Right renal cortex interstitium (tissue), 3 donors: ENCODE measurements around the gene ATE1. TPM values are rescaled to one million over a fixed set of nuclear protein-coding genes. Genes with fewer than 3 reads are reported as not detected.
A peak's percentile ranks its signal among the peaks of the same experiment; 100 is the strongest.

ENCODE experiments used
- DNase-seq, 3 donors: peaks; one replicate each; pipeline ENCODE4 v3.0.0-alpha.2; 2013; ENCODE audit warnings: low read depth in 3 of 3, low spot score in 2 of 3
- polyA plus RNA-seq, 3 donors: library from polyadenylated mRNA; unstranded; fragments of 120-200 nt; gene quantifications; one replicate each; pipeline ENCODE4 v1.2.1, GENCODE V29; 2013; ENCODE audit not compliant: insufficient read length in 3 of 3

The ATE1 gene
- polyA plus RNA-seq, 3 donors, result 36.8 to 45.7 (median 43.2) TPM

DNA sequence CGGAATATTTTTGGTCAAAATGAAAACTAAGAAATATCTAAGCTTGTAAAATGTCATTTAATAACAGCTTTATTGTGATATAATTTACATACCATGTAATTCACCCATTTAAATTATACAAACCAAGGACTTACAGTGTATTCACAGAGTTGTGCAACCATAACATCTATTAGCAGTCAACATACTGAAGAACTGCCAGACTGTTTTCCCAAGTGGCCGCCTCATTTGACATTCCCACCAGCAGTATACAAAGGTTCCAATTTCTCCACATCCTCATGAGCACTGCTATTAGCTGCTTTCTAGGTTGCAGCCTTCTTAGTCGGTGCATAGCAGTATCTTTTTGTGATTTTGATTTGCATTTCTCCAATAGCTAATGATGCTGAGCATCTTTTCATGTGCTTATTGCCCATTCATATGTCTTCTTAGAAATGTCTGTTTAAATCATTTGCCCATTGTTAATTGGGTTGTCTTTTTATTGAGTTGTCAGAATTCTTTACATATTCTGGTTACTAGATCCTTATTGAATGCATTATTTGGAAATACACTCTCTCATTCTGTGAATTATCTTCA is 176.6 kb downstream of the ATE1 start:
- no peak for DNase-seq

DNA sequence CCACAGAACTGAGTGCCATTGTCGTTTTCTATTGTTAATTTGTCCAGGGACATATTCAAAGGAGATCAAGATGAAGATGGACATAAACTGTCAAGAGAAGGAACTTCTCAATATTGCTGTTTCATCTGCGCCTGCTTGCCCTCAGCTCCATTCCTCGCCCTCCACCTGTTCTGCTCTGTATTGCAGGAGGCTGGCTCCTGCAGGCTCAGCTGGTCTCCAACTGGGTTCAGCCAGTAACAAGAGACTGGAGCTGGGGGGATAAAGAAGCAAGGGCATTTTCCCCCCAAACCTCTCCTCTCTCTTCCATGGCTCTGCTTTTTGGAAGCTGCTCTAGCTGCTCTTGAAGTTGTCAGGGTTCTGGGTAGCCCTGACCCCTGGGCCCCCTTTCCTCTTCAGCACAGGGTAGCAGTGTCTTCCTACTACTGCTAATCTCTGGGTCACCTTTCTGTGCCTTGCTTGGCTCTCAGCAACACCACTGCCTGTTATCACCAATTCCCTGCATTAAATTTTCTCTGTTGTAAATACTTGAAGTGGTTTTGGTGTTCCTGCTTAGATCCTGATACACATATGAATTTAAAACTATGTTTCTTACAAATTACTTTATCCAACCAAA is 180.6 kb downstream of the ATE1 start:
- DNase-seq, result no peak

DNA sequence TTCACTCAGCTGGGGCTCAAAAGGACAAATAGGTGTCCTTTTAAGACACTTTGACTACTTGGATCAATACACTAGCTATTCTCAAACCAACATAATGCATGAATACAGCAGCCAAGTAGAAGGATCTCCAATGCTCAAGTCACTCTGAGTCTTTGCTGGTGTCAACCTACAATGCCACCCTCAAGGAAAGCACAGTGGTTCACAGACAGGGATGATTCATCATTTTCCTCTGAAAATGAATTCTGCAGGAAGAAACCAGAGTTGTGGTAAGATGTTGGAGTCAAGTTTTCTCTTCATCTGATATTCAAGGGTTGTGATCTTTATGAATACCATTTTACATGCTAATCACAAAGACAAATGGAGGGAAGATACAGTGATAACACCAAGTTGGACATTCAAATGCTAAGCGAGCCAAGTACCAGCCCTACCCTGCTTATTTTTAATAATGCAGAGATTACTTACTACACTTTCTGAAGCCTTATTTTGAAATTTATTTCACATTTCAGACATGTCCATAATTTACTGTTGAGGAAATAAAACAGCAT is 186.5 kb downstream of the ATE1 start:
- DNase-seq, result no peak

DNA sequence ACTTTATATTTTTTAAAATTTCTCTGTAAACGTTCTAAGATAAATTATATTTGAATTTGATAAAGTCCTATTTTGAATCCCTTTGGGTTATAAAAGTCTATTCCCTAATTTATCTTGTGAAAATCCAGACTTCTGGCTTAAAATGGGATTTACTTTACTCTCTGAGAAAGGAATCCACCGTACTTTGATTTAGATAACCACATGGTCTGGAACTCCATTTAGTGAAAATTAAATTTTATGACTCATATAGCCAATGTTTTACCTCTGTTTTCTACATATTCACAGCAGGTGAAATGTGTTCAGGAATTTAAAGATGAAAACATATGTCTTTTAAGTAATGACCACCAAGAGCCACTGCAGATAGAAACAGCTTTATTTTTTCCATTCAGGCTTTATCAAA is 187.8 kb downstream of the ATE1 start:
- no peak for DNase-seq

DNA sequence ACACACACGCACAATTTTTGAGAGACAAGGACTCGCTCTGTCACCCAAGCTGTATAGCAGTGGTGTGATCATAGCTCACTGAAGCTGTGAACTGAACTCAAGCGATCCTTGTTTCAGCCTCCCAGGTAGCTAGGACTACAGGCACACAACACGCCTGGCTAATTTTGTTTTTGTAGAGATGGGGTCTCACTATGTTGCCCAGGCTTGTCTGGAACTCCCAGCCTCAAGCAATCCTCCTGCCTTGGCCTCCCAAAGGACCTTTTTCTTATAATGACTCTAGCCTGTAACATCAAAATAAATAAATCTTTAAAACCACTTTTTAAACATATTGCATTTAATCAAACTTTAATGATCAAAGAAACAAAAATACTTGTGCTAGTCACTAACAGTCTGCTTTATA is 188.7 kb downstream of the ATE1 start:
- DNase-seq, result no peak

DNA sequence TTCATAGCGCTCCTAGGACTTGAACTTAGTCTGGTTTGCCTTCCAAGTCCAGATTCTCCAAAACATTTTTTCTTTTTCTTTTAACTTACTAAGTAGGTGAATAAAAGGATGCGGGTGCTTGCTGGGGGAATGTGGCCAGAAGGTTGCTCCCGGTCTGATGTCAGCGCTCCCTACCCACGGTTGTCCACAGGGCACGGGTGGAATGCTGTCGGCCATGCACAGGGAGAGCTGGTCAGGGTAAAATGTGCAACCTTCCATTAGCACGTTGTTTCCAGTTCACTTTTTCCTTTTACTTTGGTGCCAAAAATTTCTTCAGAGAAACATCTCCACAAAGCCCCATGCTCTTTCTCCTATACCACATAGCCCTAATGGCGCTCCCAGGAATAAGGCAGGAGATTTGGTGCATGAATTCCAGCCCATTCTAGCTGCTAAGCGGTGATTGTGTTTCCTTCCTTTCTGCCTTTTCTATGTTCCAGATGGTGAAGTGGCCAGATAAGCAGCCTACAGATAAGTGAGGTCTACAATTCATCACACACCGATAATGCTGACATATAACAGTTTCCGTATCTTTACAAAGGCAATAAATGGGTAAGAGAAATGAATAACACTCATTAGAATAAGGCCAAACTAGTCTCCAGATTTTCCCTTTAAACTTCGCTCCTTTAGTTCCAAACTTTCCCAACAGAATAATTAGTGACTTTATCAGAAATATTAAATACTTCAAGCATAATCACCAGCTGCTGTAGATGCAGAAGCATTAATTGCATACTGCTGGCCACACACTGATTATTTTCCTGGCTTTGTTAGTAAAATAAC is 191.3 kb downstream of the ATE1 start:
- no peak for DNase-seq

DNA sequence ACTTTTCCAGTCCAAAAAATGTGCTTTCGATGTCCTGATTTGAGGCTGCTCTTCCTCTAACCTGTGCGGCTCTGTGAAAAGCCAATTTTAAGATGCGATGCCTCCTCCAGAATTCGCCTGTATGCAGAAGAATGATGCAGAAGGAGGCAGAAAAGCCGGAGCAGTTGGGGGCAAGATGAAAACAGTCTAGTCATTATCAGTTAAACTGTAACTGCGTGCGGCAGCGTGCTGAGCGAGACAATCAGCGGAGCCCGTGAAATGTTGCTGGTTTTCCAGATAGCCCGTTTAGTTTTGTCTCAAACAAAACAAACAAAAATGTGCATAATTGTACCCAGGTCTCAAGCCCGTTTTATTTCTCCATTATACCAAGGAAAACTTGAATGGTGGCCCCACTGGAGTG is 192.6 kb downstream of the ATE1 start:
- no peak for DNase-seq

DNA sequence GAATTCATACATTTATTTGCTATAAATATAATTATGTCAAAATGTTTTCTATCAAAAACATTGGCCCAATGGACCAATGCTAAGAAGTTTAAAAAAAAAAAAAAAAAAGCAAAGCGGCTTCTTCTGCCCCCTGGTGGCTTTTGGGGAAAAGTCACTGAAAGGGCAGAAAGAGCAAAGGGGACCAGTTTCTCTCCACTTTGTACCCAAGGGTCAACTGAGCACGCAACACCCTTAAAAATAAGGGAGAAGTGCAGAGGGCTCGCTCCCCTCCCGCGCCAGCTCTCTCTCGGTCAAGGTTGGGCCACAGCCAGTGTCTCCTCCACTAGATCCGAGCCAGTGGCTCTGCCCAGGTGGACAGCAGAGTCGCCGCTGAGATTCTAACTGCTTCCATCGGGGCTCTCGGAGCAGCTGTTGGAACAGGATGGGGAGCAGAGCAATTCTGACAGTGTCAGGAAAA is 193.2 kb downstream of the ATE1 start:
- peak in 1 of 3 donors; percentile 19 for DNase-seq

DNA sequence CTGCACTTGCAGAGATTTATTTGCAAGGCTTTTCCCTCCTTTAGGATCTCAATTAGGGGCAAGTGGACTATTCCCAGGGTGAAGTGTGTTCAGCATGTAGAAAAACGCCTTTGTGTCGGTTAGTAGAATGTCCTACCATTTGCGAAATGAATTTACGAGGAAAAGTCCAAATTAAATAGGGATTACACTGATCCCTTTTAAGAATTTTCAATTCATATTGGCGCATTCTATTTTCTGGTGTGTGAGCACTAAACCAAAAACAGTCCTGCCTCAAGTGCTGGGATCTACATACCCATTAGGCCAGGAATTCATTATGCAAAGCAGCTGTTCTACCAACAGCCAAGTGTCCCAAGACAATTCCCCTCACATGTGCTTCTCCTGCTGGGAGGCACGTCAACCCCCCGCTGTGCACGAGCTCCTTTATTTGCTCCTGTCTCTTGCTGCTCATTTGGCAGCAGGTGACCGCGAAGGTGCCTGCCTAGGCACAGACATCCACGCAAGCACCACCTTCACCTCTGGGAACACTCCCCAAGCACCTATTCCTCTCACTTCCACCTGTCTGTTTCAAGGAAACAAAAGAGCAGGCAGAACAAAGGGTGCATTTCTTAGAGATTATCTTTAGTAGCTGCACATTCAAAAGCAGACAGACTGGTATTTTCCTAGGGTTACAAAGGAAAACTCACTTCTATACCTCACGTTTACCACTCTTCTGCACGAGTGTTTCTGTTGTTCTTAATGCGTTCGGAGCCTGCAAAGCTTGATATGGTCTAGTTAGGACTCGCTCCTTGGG is 195.0 kb downstream of the ATE1 start:
- no peak for DNase-seq

DNA sequence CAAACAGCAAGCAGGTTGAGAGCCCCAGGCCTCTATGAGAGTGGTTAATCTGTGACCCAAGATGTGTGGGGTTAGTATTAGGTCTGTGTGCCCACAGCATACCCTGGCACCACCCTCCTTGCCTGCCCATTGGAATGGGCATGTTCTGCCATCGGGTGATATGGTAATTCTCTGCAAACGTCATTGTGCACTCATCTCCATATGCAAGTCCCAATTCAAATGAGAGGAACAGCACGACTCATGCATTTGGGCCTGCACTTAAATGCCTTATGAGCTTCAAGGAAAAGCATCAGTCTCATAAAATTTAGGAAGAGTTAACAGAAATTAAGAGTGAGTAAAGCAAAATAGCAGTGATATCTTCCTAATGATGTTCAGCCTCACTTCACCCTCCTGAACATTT is 195.7 kb downstream of the ATE1 start:
- no peak for DNase-seq

DNA sequence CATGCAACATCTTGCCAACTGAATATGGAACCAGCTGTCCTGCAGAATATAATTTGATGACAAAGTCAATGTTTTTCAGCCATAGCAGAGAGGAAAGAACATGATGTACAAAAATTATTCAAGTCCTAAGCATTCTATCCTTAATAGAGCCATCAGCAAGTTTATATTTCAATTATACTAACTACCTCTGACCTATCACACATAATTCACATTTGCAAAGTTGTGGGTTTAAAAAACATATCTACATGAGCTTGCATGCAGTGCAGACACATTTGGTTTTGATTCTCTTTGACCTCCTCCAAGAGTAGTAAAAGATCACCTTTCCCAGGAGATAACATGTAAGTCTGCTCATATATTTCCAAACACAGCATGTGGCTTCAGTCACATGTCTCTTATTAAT is 203.5 kb downstream of the ATE1 start:
- DNase-seq, result no peak

DNA sequence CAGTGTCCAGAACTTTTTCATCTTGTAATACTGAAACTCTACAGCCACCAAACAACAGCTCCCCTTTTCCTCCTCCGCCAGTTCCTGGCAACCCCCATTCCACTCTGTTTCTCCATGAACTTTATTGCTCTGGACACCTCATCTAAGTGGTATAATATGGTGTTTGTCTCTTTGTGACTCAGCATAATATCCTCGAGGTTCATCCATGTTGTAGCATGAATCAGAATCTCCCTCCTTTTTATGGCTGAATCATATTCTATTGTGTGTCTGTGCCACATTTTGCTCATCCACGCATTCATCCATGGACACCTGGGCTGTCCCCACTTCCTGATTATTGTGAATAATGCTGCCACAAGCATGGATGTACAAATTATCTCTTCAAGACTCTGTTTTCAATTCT is 205.2 kb downstream of the ATE1 start:
- no peak for DNase-seq

DNA sequence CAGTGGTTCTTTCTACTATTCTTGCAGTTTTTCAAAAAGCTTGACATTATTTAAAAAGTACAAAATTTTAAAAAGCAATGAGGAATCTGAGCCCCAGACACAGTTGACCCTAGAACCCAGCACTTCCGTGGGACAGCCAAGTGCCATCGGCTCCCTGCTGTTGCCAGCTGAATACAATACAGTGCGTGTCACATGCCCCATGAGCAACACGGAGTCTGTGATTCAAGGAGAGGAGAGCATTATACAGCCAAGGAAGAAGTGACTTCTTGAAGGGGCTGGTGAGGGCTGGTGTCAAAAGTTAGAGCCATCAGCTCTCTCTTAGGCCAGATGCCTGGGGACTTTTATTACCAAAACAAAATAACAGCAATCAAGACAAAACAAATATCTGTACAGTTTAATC is 206.6 kb downstream of the ATE1 start:
- DNase-seq, result no peak

DNA sequence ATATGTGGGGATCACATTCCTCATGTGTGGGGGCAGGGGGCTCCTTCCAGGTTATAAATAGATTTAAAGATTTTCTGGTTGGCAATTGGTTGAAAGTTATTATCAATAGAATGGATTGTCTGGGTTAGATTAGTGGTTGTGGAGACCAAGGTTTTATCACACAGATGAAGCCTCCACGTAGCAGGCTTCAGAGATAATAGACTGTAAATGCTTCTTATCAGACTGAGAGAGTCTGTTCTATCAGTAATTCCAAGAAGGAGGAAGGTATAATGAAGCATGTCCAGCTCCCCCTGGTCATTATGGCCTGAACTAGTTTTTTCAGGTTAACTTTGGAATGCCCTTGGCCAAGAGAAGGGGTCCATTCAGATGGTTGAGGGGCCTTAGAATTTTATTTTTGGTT is 211.9 kb downstream of the ATE1 start:
- DNase-seq, result no peak

DNA sequence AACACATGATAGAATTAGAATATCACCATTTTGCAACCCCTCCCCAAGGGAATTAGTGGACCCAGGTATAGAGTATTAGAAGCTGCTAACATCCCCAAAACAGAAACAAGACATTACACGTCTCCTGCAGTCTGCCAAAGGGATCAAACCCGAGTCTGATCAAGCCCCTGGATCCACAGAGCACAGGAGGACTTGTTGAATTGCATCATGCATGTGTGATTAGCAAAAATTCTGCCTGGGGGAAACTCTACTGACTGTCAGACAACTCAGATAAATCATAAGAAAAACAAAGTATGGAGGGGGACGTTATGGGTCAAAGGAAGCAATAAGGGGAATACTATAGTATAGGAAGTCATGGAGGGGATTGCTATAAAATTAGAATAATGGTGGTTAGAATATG is 212.8 kb downstream of the ATE1 start:
- DNase-seq, result no peak

DNA sequence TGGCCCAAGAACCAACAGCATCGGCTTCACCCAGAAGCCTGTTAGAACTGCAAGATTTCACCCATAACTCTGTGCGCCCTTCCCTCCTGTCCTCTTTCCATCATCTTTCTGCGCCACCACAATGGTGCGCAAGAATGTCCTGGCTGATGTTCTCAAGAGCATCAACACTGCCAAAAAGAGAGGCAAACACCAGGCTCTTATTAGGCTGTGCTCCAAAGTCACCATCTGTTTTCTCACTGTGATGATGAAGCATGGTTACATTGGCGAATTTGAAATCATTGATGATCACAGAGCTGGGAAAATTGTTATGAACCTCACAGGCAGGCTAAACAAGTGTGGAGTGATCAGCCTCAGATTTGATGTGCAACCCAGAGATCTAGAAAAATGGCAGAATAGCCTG is 214.3 kb downstream of the ATE1 start:
- DNase-seq, result no peak

DNA sequence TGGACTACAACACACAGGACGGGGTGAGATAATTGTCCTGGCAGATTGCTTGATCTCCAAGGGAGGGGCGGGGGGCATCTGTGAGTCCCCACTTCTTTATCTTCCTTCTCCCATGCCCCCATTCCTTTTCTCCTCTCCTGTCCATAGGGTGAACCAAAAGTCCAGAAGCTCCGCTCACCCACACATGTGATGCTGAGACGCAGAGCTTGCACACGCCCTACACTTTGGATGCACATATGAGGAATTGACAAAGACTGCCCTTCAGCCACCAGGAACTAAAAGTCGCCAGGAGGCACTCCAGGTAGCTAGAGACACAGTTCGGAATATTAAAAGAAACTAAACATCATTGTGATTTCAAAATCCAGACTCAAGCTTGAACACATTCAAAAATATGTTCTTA is 216.9 kb downstream of the ATE1 start:
- DNase-seq, result no peak

DNA sequence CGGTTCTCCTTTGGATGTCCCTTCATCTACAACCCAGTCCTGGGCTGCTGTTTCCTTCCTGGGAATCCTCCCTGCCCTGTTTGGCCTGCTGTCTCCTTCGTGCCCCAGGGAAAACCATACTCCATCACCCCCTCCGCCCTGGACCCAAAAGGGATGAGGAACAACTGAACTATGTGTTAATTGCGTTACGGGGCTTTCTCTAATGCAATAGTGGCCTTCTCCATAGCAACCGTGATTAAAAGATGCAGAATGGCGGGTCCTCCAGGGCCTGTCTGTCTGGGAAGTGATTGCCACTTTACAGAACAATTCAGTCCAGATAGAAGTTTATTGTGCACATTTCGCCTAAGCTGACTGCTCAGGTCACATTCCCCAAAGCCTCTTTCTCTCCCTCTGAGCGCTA is 217.6 kb downstream of the ATE1 start:
- DNase-seq, result no peak

DNA sequence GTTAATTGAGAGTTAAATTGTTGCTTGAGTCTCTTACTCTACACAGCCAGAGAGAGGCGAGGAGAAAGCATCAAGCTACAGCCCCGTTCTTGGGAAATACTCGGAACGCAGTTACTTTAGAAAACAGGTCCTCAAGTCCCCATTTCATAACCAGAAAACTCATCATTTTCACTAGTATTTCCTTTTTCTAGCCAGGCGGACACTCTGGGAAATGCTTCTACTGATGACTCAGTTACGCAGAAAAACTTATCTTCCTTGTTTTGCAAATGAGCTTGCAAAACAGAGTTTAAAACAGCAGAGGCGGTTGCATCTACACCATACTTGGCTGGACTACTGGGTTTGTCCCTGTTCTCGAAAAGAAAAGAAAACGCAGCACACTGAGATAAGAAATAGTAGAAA is 218.2 kb downstream of the ATE1 start:
- no peak for DNase-seq

DNA sequence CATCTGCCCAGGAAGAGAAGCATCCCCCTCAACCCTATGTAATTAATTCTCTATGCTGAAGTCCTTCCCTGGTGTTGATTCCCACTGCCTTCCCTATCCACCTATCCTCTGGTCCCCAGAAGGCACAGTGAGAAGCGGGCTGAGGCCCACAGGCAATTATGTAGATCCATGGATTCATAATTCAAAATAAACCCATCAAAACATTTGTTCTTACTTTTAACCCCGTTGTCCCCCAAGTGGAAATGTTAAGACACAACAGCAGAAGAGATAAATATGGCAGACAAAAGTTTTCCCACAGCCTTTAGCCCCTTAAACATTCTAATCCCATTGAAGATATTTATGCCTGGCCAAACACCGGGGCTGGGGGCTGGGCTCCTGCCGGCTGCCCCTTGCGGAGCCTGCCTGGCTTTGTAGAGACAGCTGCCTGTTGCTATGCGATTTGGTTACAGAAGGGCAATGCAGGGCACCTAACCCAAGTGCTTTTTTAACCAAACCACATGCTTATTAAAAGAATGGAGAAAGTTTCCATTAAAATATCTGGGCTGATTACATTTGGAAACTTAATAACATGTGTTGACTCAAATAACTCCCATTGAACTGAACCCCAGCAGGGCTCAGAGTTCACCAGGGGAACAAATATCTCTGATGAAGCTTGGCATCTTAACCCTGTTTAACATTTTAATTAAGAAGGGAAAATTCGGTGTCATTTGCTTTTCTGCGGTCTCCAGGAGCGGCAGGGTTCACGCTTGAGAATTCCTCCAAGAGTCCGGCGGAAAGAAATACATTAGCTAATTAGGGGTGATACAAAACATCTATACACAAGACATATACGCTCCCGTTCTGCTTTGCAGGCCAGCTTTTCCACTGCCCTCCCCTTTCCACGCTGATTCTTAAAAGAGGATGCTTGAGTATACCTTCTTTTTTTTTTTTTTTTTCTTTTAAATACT is 218.8 kb downstream of the ATE1 start:
- no peak for DNase-seq
